Upper lobe of right lung (tissue), 1 donor: Measurements from ENCODE around the gene MAN1A2. TPM values are rescaled to one million over a fixed set of nuclear protein-coding genes. Genes with fewer than 3 reads are reported as not detected.

Experiments used
- ATAC-seq: fragments of 200-7000 bp; cut with Tn5 transposase; one replicate; pipeline ENCODE4 v1.9.1; 2020; ENCODE audit warnings: mild to moderate bottlenecking, moderate library complexity
- DNase-seq: peaks from one replicate; pipeline ENCODE4 v3.0.0-alpha.2; 2020
- H3K27ac ChIP-seq: fragments of 200-600 bp; one replicate; pipeline ENCODE4 v1.8.0; 2022
- H3K27me3 ChIP-seq: fragments of 200-600 bp; one replicate; pipeline ENCODE4 v1.8.0; 2022; ENCODE audit warnings: mild to moderate bottlenecking
- H3K36me3 ChIP-seq: fragments of 200-600 bp; one replicate; pipeline ENCODE4 v1.8.0; 2022
- H3K4me1 ChIP-seq: fragments of 200-600 bp; one replicate; pipeline ENCODE4 v1.8.0; 2022
- H3K4me3 ChIP-seq: fragments of 200-600 bp; one replicate; pipeline ENCODE4 v1.8.0; 2022; ENCODE audit warnings: mild to moderate bottlenecking
- H3K9me3 ChIP-seq: fragments of 200-600 bp; one replicate; pipeline ENCODE4 v1.8.0; 2022
- CTCF ChIP-seq: fragments of 200-600 bp; IDR thresholded peaks from one replicate; pipeline ENCODE4 v1.8.0; 2022; ENCODE audit warnings: antibody characterized with exemption
- intact Hi-C: fragments of 100-400 bp; cut with DNase I; formaldehyde crosslinking; loops from one replicate; pipeline ENCODE4 v1.11.0; 2022
- total RNA-seq: library from RNA; stranded (reverse); fragmentation: NEBNext Ultra II Directional; extraction: Animal tissue kit (Norgen Biotek cat#: 25700); gene quantifications from one replicate; pipeline ENCODE4 v1.2.1, GENCODE V29; 2021
- donor health status: DM: no; HTN: yes; CAD: no; lungs with severe emphysema.

MAN1A2 gene
- total RNA-seq, 1 donor from 2014 or later: 40.3 TPM

- no peak for TF ChIP-seq CTCF
- no peak overlapping the region for H3K4me3 ChIP-seq
- H3K27me3 ChIP-seq: no peaks in the 10 kb centered on the region
- H3K4me1 ChIP-seq: no peaks in the 10 kb centered on the region
- ATAC-seq: no peak
- intact Hi-C loops: no loop called here
- no peaks in the 10 kb centered on the region for H3K36me3 ChIP-seq
- DNase-seq: no peak
- H3K9me3 ChIP-seq: no peaks in the 10 kb centered on the region
- no peak overlapping the region for H3K27ac ChIP-seq
These were observed 191.9 kb downstream of the MAN1A2 start for GRCh38 chr1:117559139-117559538.

GRCh38 chr1:117559985-117560384 is 192.7 kb downstream of the MAN1A2 start:
- Histone ChIP-seq H3K27ac (no peak overlapping the region), H3K36me3 (no peaks in the 10 kb centered on the region)
- TF ChIP-seq CTCF: no peak

GRCh38 chr1:117561071-117561470 is 193.8 kb downstream of the MAN1A2 start:
- no peak overlapping the region for H3K27ac ChIP-seq
- no peak overlapping the region for H3K4me3 ChIP-seq
- peak; percentile 37 for DNase-seq
- H3K36me3 ChIP-seq: no peaks in the 10 kb centered on the region
- intact Hi-C loops: no loop called here
- no peaks in the 10 kb centered on the region for H3K27me3 ChIP-seq
- no peaks in the 10 kb centered on the region for H3K9me3 ChIP-seq
- no peaks in the 10 kb centered on the region for H3K4me1 ChIP-seq
- no peak for ATAC-seq
- TF ChIP-seq CTCF: no peak

More at GRCh38 chr1:117559985-117560384, 192.7 kb downstream of the MAN1A2 start:
- ATAC-seq (no peak), DNase-seq (no peak)
- H3K9me3 ChIP-seq: no peaks in the 10 kb centered on the region
- no peaks in the 10 kb centered on the region for H3K27me3 ChIP-seq
- no peaks in the 10 kb centered on the region for H3K4me1 ChIP-seq
- intact Hi-C loops: no loop called here
- no peak overlapping the region for H3K4me3 ChIP-seq

GRCh38 chr1:117561551-117561950 is 194.3 kb downstream of the MAN1A2 start:
- H3K27ac ChIP-seq: no peak overlapping the region
- ATAC-seq: no peak

GRCh38 chr1:117562581-117563491 is 195.6 kb downstream of the MAN1A2 start:
- DNase-seq (peak; percentile 71), ATAC-seq (peak; percentile 78)
- Histone ChIP-seq H3K4me1 (no peaks in the 10 kb centered on the region), H3K4me3 (no peak overlapping the region), H3K27me3 (no peaks in the 10 kb centered on the region), H3K27ac (peak overlapping the region; percentile 19), H3K36me3 (no peaks in the 10 kb centered on the region), H3K9me3 (no peaks in the 10 kb centered on the region)
- TF ChIP-seq CTCF: no peak
- intact Hi-C loops: no loop called here

More at GRCh38 chr1:117561551-117561950, 194.3 kb downstream of the MAN1A2 start:
- no peak for DNase-seq
- no peak overlapping the region for H3K4me3 ChIP-seq
- TF ChIP-seq CTCF: no peak
- H3K4me1 ChIP-seq: no peaks in the 10 kb centered on the region
- intact Hi-C loops: no loop called here
- no peaks in the 10 kb centered on the region for H3K9me3 ChIP-seq
- H3K27me3 ChIP-seq: no peaks in the 10 kb centered on the region
- H3K36me3 ChIP-seq: no peaks in the 10 kb centered on the region
